Kidney (tissue), 14 donors: ENCODE measurements around the gene TRA2B. TPM values are rescaled to one million over a fixed set of nuclear protein-coding genes. Genes with fewer than 3 reads are reported as not detected.

Source experiments
- DNase-seq, 5 donors: peaks; one replicate each; pipeline ENCODE4 v3.0.0-alpha.2; 2013 to 2020
- FAIRE-seq: peaks from 2 replicates; lab custom pipeline; 2012; peaks lifted over from hg19 to GRCh38; lab: Jason Lieb, UNC
- H3K27ac ChIP-seq, 2 donors: one replicate each; pipeline ENCODE4 v1.7.0; 2013; ENCODE audit warnings: low read depth in 2 of 2, low read length in 2 of 2, inconsistent platforms in 1 of 2
- H3K27me3 ChIP-seq: one replicate; pipeline ENCODE4 v1.7.1; 2013; ENCODE audit warnings: low read length, inconsistent platforms; ENCODE audit not compliant: control insufficient read depth, insufficient read depth
- H3K36me3 ChIP-seq, 3 donors: one replicate each; pipeline versions ENCODE4 v1.7.0 to v1.7.1; 2013; ENCODE audit warnings: low read length in 3 of 3, control low read depth in 1 of 3, inconsistent platforms in 1 of 3; ENCODE audit not compliant: insufficient read depth in 3 of 3, control insufficient read depth in 2 of 3
- H3K4me1 ChIP-seq, 3 donors: one replicate each; pipeline versions ENCODE4 v1.7.0 to v1.7.1; 2013; ENCODE audit warnings: low read length in 3 of 3, inconsistent platforms in 1 of 3, low read depth in 1 of 3; ENCODE audit not compliant: control insufficient read depth in 2 of 3, insufficient read depth in 2 of 3
- H3K4me3 ChIP-seq, 3 donors: one replicate each; pipeline versions ENCODE4 v1.7.0 to v1.8.1; 2013; ENCODE audit warnings: low read length in 3 of 3, control low read depth in 1 of 3, inconsistent platforms in 1 of 3
- H3K9ac ChIP-seq, 3 donors: one replicate each; pipeline versions ENCODE4 v1.7.0 to v1.7.1; 2013; ENCODE audit warnings: low read length in 3 of 3, control low read depth in 1 of 3, inconsistent platforms in 1 of 3
- H3K9me3 ChIP-seq, 3 donors: one replicate each; pipeline versions ENCODE4 v1.7.0 to v1.7.1; 2013; ENCODE audit warnings: low read length in 3 of 3, control low read depth in 1 of 3, inconsistent platforms in 1 of 3; ENCODE audit not compliant: control insufficient read depth in 2 of 3, insufficient read depth in 1 of 3
- CTCF ChIP-seq: IDR thresholded peaks from 3 replicates; pipeline ENCODE4 v1.5.1; 2012; ENCODE audit warnings: mild to moderate bottlenecking, moderate library complexity, borderline replicate concordance; ENCODE audit not compliant: insufficient read depth; ENCODE audit errors: extremely low read depth
- intact Hi-C: fragments of 100-400 bp; cut with DNase I; formaldehyde crosslinking; loops from one replicate; pipeline ENCODE4 v1.11.1; 2022
- polyA plus RNA-seq: library from polyadenylated mRNA; stranded (reverse); fragments of 350-450 nt; fragmentation: Illumina TruSeq; extraction: RNeasy Lipid Tissue Mini Kit (QIAGEN cat#74804); gene quantifications from one replicate; pipeline ENCODE4 v1.2.3, GENCODE V29; 2014; ENCODE audit warnings: low read depth, low replicate concordance; ENCODE audit not compliant: insufficient read depth
- total RNA-seq: library from RNA; stranded (reverse); fragmentation: NEBNext Ultra II Directional; extraction: Animal tissue kit (Norgen Biotek cat#: 25700); gene quantifications from one replicate; pipeline ENCODE4 v1.2.1, GENCODE V29; 2021
- donor health status: control.
- donor health status: control.
- donor health status: control.
- donor health status: control.
- donor health status: control.
- donor health status: DM: yes; HTN: yes; CAD: no.
- donor health status: Normal renal cell carcinoma (clear cell type).

Gene TRA2B
- total and polyA plus RNA-seq, 2 donors from 2014 or later = 66.8 to 109 TPM

DNA sequence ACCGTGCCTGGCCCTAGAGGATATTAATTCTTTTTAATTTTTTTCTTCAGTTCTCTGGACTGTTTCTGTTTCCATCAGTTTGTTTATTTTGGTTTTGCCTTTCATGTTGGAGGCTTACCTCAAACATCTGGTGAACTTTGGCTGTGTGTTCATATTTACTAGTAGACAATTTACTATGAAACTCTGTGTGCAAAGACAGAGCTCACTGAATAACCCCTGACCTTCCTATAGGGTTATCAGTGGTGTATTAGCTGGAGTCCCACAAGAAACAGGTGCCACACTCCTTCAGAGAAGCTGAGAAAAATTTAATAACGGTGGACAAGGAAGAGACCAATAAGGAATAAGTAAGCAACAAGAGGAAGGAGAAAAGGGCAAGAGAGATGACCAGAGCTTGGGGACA lies 28.8 kb upstream of the TRA2B start:
- Histone ChIP-seq H3K27me3 (no peaks in the 10 kb centered on the region), H3K36me3 (no peaks in the 10 kb centered on the region), H3K27ac (no peak overlapping the region), H3K9ac (no peak overlapping the region), H3K9me3 (peaks cover 0 to 2% (median 0%) of the 10 kb centered on the region in 3 donors), H3K4me1 (no peaks in the 10 kb centered on the region), H3K4me3 (no peak overlapping the region)
- no peak for DNase-seq
- intact Hi-C loops = no loop called here
- no peak for FAIRE-seq
- no peak for TF ChIP-seq CTCF

DNA sequence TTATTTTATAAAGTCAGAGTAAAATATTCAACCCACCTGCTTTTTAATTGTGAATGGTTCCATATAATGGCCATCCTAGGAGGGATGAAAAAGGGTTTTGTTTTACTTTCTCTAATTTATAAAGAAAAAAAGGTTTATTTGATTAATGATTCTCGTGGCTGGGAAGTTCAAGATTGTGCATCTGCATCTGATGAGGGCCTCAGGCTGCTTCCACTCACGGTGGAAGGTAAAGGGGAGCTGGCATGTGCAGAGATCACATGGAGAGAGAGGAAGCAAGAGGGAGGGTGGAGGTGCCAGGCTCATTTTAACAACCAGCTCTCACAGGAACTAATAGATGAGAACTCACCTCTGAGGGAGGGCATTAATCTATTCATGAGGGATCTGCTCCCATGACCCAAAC lies 27.7 kb upstream of the TRA2B start:
- DNase-seq (no peak), FAIRE-seq (no peak)
- no peak overlapping the region for H3K4me3 ChIP-seq
- no peak for TF ChIP-seq CTCF
- H3K9ac ChIP-seq = no peak overlapping the region
- no peaks in the 10 kb centered on the region for H3K36me3 ChIP-seq
- intact Hi-C loops = no loop called here
- peaks cover 0 to 4% (median 0%) of the 10 kb centered on the region in 3 donors for H3K4me1 ChIP-seq
- peaks cover 0 to 2% (median 0%) of the 10 kb centered on the region in 3 donors for H3K9me3 ChIP-seq
- H3K27ac ChIP-seq = no peak overlapping the region
- H3K27me3 ChIP-seq = no peaks in the 10 kb centered on the region

- H3K4me1 ChIP-seq = peaks cover 0 to 12% (median 3%) of the 10 kb centered on the region in 3 donors
- H3K9me3 ChIP-seq = peaks cover 0 to 2% (median 0%) of the 10 kb centered on the region in 3 donors
- FAIRE-seq = no peak
- H3K27ac ChIP-seq = no peak overlapping the region
- H3K36me3 ChIP-seq = no peaks in the 10 kb centered on the region
- no peak for TF ChIP-seq CTCF
- no peak for DNase-seq
- intact Hi-C loops = no loop called here
- H3K4me3 ChIP-seq = no peak overlapping the region
- no peak overlapping the region for H3K9ac ChIP-seq
- no peaks in the 10 kb centered on the region for H3K27me3 ChIP-seq
Measured at GRCh38 chr3:185961675-185962232, 23.9 kb upstream of the TRA2B start.
